Measurements from ENCODE around the gene ALLC.

Gene ALLC

GRCh38 chr2:3680548-3681345 lies 22.7 kb downstream of the ALLC start:
- no peak for FAIRE-seq

- FAIRE-seq, result no peak
These were observed 23.6 kb downstream of the ALLC start for GRCh38 chr2:3681625-3682024.

GRCh38 chr2:3682811-3683210 lies 24.8 kb downstream of the ALLC start:
- FAIRE-seq, result no peak

- FAIRE-seq, result no peak
These were observed 25.9 kb downstream of the ALLC start for GRCh38 chr2:3683748-3684454.

GRCh38 chr2:3689998-3690748 lies 32.2 kb downstream of the ALLC start:
- FAIRE-seq, result no peak

GRCh38 chr2:3692375-3692774 lies 34.4 kb downstream of the ALLC start:
- FAIRE-seq, result no peak

GRCh38 chr2:3696545-3696944 lies 38.5 kb downstream of the ALLC start:
- FAIRE-seq, result no peak

GRCh38 chr2:3701071-3701470 lies 43.1 kb downstream of the ALLC start:
- no peak for FAIRE-seq

- no peak for FAIRE-seq
These were observed 45.3 kb downstream of the ALLC start, which contains the start of gene DCDC2C for GRCh38 chr2:3703236-3703756. TSS of gene DCDC2C (plus strand) at chr2:3703575. CDS start at chr2:3703752, 177 bp downstream.

- FAIRE-seq, result no peak
These were observed 45.9 kb downstream of the ALLC start for GRCh38 chr2:3703757-3704355.

- FAIRE-seq, result no peak
These were observed 46.7 kb downstream of the ALLC start for GRCh38 chr2:3704692-3705091.

GRCh38 chr2:3705782-3706181 lies 47.8 kb downstream of the ALLC start:
- FAIRE-seq, result no peak

- no peak for FAIRE-seq
These were observed 48.9 kb downstream of the ALLC start for GRCh38 chr2:3706892-3707291.

- no peak for FAIRE-seq
These were observed 50.6 kb downstream of the ALLC start for GRCh38 chr2:3708576-3708975.

- FAIRE-seq, result no peak
These were observed 51.2 kb downstream of the ALLC start for GRCh38 chr2:3709225-3709624.

GRCh38 chr2:3712424-3712823 lies 54.4 kb downstream of the ALLC start:
- FAIRE-seq, result no peak

- FAIRE-seq, result no peak
These were observed 55.0 kb downstream of the ALLC start for GRCh38 chr2:3712831-3713503.

GRCh38 chr2:3718679-3719078 lies 60.7 kb downstream of the ALLC start:
- FAIRE-seq, result no peak

- no peak for FAIRE-seq
These were observed 67.0 kb downstream of the ALLC start for GRCh38 chr2:3725002-3725401.

- no peak for FAIRE-seq
These were observed 67.7 kb downstream of the ALLC start for GRCh38 chr2:3725458-3726250.

GRCh38 chr2:3726511-3726910 lies 68.5 kb downstream of the ALLC start:
- FAIRE-seq, result no peak

Data from A204.1 (cell line).